ENCODE measurements around the gene PNPLA5. TPM values are rescaled to one million over a fixed set of nuclear protein-coding genes. Genes with fewer than 3 reads are reported as not detected.

Gene PNPLA5
- total RNA-seq, 4 donors from 2014 or later: not detected

- intact Hi-C loops (cut with DNase I; ENCODE audit: low total_unique reads): no loop called here
- no peaks in the 10 kb centered on the region for H3K9me3 ChIP-seq
- no peaks in the 10 kb centered on the region for H3K4me1 ChIP-seq
- no peaks in the 10 kb centered on the region for H3K36me3 ChIP-seq
- DNase-seq: no peak
- TF ChIP-seq POLR2A (IDR thresholded peaks at IDR 0.05) (no peak), CTCF (IDR thresholded peaks at IDR 0.05 in 4 of 5, conservative IDR thresholded peaks at IDR 0.05 in 1 of 5) (no peak)
- no peak for ATAC-seq
- no peak overlapping the region for H3K27ac ChIP-seq
- H3K27me3 ChIP-seq: peaks cover 34 to 54% (median 46%) of the 10 kb centered on the region in 3 donors
- no peak overlapping the region for H3K4me3 ChIP-seq
- in situ Hi-C loops (cut with MboI; ENCODE audit: low sequenced_read_pairs in 4 of 4): no loop called here
Observed at GRCh38 chr22:43861529-43861928, 30.3 kb downstream of the PNPLA5 start.

- peaks cover 34 to 54% (median 46%) of the 10 kb centered on the region in 3 donors for H3K27me3 ChIP-seq
- no peaks in the 10 kb centered on the region for H3K36me3 ChIP-seq
- no peak for DNase-seq
- intact Hi-C loops (cut with DNase I; ENCODE audit: low total_unique reads): no loop called here
- in situ Hi-C loops (cut with MboI; ENCODE audit: low sequenced_read_pairs in 4 of 4): no loop called here
- no peaks in the 10 kb centered on the region for H3K4me1 ChIP-seq
- H3K4me3 ChIP-seq: no peak overlapping the region
- TF ChIP-seq CTCF (IDR thresholded peaks at IDR 0.05 in 4 of 5, conservative IDR thresholded peaks at IDR 0.05 in 1 of 5) (no peak), POLR2A (IDR thresholded peaks at IDR 0.05) (no peak)
- no peak overlapping the region for H3K27ac ChIP-seq
- no peak for ATAC-seq
- H3K9me3 ChIP-seq: no peaks in the 10 kb centered on the region
Observed at GRCh38 chr22:43860831-43861230, 31.0 kb downstream of the PNPLA5 start.

- DNase-seq: peak in 1 of 2 donors; percentile 5
- in situ Hi-C loops (cut with MboI; ENCODE audit: low sequenced_read_pairs in 4 of 4): no loop called here
Observed at GRCh38 chr22:43860126-43860525, 31.7 kb downstream of the PNPLA5 start.

GRCh38 chr22:43859621-43860020 is 32.2 kb downstream of the PNPLA5 start:
- Histone ChIP-seq H3K36me3 (no peaks in the 10 kb centered on the region), H3K9me3 (no peaks in the 10 kb centered on the region), H3K4me3 (no peak overlapping the region), H3K27ac (no peak overlapping the region), H3K27me3 (peaks cover 38 to 51% (median 44%) of the 10 kb centered on the region in 3 donors), H3K4me1 (no peaks in the 10 kb centered on the region)
- DNase-seq (peak in 1 of 2 donors; percentile 2), ATAC-seq (no peak)
- in situ Hi-C loops (cut with MboI; ENCODE audit: low sequenced_read_pairs in 4 of 4): no loop called here
- TF ChIP-seq POLR2A (IDR thresholded peaks at IDR 0.05) (no peak), CTCF (IDR thresholded peaks at IDR 0.05 in 4 of 5, conservative IDR thresholded peaks at IDR 0.05 in 1 of 5) (no peak)
- intact Hi-C loops (cut with DNase I; ENCODE audit: low total_unique reads): no loop called here

More at GRCh38 chr22:43860126-43860525, 31.7 kb downstream of the PNPLA5 start:
- Histone ChIP-seq H3K4me3 (no peak overlapping the region), H3K4me1 (no peaks in the 10 kb centered on the region), H3K36me3 (no peaks in the 10 kb centered on the region), H3K27me3 (peaks cover 34 to 54% (median 44%) of the 10 kb centered on the region in 3 donors), H3K9me3 (no peaks in the 10 kb centered on the region), H3K27ac (no peak overlapping the region)
- no peak for TF ChIP-seq POLR2A (IDR thresholded peaks at IDR 0.05)
- no peak for TF ChIP-seq CTCF (IDR thresholded peaks at IDR 0.05 in 4 of 5, conservative IDR thresholded peaks at IDR 0.05 in 1 of 5)
- no peak for ATAC-seq
- intact Hi-C loops (cut with DNase I; ENCODE audit: low total_unique reads): no loop called here

- Histone ChIP-seq H3K4me1 (no peaks in the 10 kb centered on the region), H3K27me3 (peaks cover 33 to 51% (median 41%) of the 10 kb centered on the region in 3 donors), H3K36me3 (no peaks in the 10 kb centered on the region), H3K27ac (no peak overlapping the region), H3K9me3 (no peaks in the 10 kb centered on the region), H3K4me3 (no peak overlapping the region)
- TF ChIP-seq CTCF (IDR thresholded peaks at IDR 0.05 in 4 of 5, conservative IDR thresholded peaks at IDR 0.05 in 1 of 5) (no peak), POLR2A (IDR thresholded peaks at IDR 0.05) (no peak)
- intact Hi-C loops (cut with DNase I; ENCODE audit: low total_unique reads) (no loop called here), in situ Hi-C loops (cut with MboI; ENCODE audit: low sequenced_read_pairs in 4 of 4) (no loop called here)
- ATAC-seq (no peak), DNase-seq (no peak)
Observed at GRCh38 chr22:43859176-43859575, 32.6 kb downstream of the PNPLA5 start.

Data from gastrocnemius medialis (tissue), 4 donors.